A673 (cell line): ENCODE results near the gene CLSTN3.

Source experiments
- CTCF ChIP-seq: fragments of 300-800, 200-600 bp; sonication (generic); conservative IDR thresholded peaks from 2 replicates; pipeline ENCODE4 v1.5.1; 2017; ENCODE audit warnings: low read depth, mild to moderate bottlenecking, antibody characterized with exemption, low read length, moderate library complexity, mixed read lengths
- EZH2 ChIP-seq: fragments of 200-600 bp; sonication (generic); IDR thresholded peaks from 2 replicates; pipeline ENCODE4 v1.6.1; 2017; ENCODE audit warnings: borderline replicate concordance, low read depth, mild to moderate bottlenecking, mixed read lengths, antibody characterized with exemption, low read length; ENCODE audit not compliant: poor library complexity, severe bottlenecking

- TF ChIP-seq CTCF (no peak), EZH2 (no peak)
Measured at GRCh38 chr12:7122811-7123769, 7.1 kb upstream of the CLSTN3 start.
